ENCODE measurements around the gene DNAH8.

DNA sequence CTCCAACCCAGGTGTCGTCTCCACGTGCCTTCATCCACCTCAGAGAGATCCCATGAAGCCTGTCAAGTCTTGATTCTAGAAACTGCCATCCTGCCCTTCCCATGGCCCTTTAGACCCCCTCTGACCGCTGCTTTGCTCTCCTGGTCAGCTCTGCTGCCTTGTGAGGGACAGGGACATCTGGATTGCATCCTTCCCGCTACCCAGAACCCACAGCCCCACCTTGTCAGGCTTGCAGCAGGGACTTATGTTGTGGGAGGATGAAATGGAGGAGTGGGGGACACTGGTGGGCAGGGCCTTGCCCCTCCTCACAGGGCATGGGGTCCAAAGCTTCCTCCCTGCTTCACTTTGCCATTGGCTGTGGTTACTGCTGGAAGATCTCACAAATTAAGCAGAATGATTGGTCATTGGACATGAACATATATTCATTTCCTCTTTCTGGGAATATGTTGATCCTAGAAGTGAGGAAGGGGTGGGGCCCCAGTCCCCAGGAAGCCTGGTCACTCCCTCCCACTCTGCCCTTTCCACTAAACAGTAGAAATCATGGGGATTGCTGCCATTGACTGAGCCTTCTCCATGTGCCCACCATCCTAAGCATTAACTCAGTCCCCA, 338.0 kb downstream of the DNAH8 start:
- TF ChIP-seq CTCF (IDR thresholded peaks at IDR 0.05) (no peak), EZH2phosphoT487 (IDR thresholded peaks at IDR 0.05) (no peak), EZH2 (IDR thresholded peaks at IDR 0.05) (no peak)

Data from neural progenitor cell (in vitro differentiated cells).